K562 (cell line): ENCODE measurements around the gene PODXL.

Experiments used
- BRCA1 ChIP-seq, 2 experiments: fragments of 450-650 bp in 1 of 2; sonication (generic) in 1 of 2; formaldehyde crosslinking in 1 of 2; IDR thresholded peaks; 2 replicates each; pipeline versions ENCODE4 v1.5.0 to v1.6.1; 2017 to 2020; ENCODE audit warnings: mild to moderate bottlenecking in 1 of 2, missing genetic modification reagents in 1 of 2
- CREB1 ChIP-seq, 2 experiments: sonication (generic) in 1 of 2; formaldehyde crosslinking in 1 of 2; IDR thresholded peaks; 2 replicates each; pipeline versions ENCODE4 v1.6.1 to v1.8.0; 2012 to 2022; ENCODE audit warnings: inconsistent platforms in 1 of 2, mild to moderate bottlenecking in 1 of 2, missing genetic modification reagents in 1 of 2, moderate library complexity in 1 of 2
- CTCF ChIP-seq, 3 experiments: IDR thresholded peaks in 2 of 3; conservative IDR thresholded peaks in 1 of 3; 2 replicates each; pipeline ENCODE4 v1.5.1; 2011 to 2012; ENCODE audit warnings: low read length in 3 of 3, mild to moderate bottlenecking in 3 of 3, control low read depth in 2 of 3, improper control_type of control experiment in 1 of 3, inconsistent platforms in 1 of 3, low read depth in 1 of 3, mixed read lengths in 1 of 3, moderate library complexity in 1 of 3; ENCODE audit not compliant: insufficient read depth in 2 of 3
- FOS ChIP-seq: IDR thresholded peaks from 3 replicates; pipeline ENCODE4 v1.6.1; 2011; ENCODE audit not compliant: insufficient read length; ENCODE audit errors: extremely low read depth
- ZNF239 ChIP-seq: fragments of 250-450 bp; sonication (Bioruptor Pico); IDR thresholded peaks from 2 replicates; pipeline ENCODE4 v1.4.0; 2020; ENCODE audit warnings: mild to moderate bottlenecking

- no peak for TF ChIP-seq ZNF239 (CRISPR knock-in tag)
- no peak for TF ChIP-seq FOS
- TF ChIP-seq BRCA1 (IDR thresholded peaks at IDR 0.05), result no peak
- TF ChIP-seq BRCA1 (CRISPR knock-in tag; IDR thresholded peaks at IDR 0.05), result no peak
- TF ChIP-seq CREB1 (IDR thresholded peaks at IDR 0.05), result no peak
- TF ChIP-seq CREB1 (CRISPR knock-in tag; IDR thresholded peaks at IDR 0.05), result no peak
- no peak for TF ChIP-seq CTCF (IDR thresholded peaks at IDR 0.05 in 2 of 3, conservative IDR thresholded peaks at IDR 0.05 in 1 of 3; ENCODE audit: insufficient read depth in 2 of 3, low read depth in 1 of 3, low read length in 3 of 3)
Measured at GRCh38 chr7:131603932-131604331, 47.5 kb upstream of the PODXL start.
